ENCODE measurements around the gene PRKN.

The PRKN gene

GRCh38 chr6:162481938-162482337, 245.6 kb downstream of the PRKN start:
- TF ChIP-seq POLR2A (IDR thresholded peaks at IDR 0.05; ENCODE audit: low read depth, low read length): no peak
- DNase-seq (ENCODE audit: insufficient read length, low spot score) (no peak), FAIRE-seq (no peak)

- TF ChIP-seq POLR2A (IDR thresholded peaks at IDR 0.05; ENCODE audit: low read depth, low read length): no peak
- FAIRE-seq (no peak), DNase-seq (ENCODE audit: insufficient read length, low spot score) (no peak)
These were observed 246.2 kb downstream of the PRKN start for GRCh38 chr6:162481320-162481719.

GRCh38 chr6:162478192-162478671, 249.3 kb downstream of the PRKN start:
- TF ChIP-seq POLR2A (IDR thresholded peaks at IDR 0.05; ENCODE audit: low read depth, low read length): no peak
- FAIRE-seq: no peak
- no peak for DNase-seq (ENCODE audit: insufficient read length, low spot score)

GRCh38 chr6:162474722-162475121, 252.8 kb downstream of the PRKN start:
- no peak for DNase-seq (ENCODE audit: insufficient read length, low spot score)
- TF ChIP-seq POLR2A (IDR thresholded peaks at IDR 0.05; ENCODE audit: low read depth, low read length): no peak
- FAIRE-seq: no peak

- FAIRE-seq: no peak
- no peak for TF ChIP-seq POLR2A (IDR thresholded peaks at IDR 0.05; ENCODE audit: low read depth, low read length)
- no peak for DNase-seq (ENCODE audit: insufficient read length, low spot score)
These were observed 255.7 kb downstream of the PRKN start for GRCh38 chr6:162471842-162472241.

GRCh38 chr6:162468326-162468725, 259.2 kb downstream of the PRKN start:
- no peak for TF ChIP-seq POLR2A (IDR thresholded peaks at IDR 0.05; ENCODE audit: low read depth, low read length)
- no peak for FAIRE-seq
- no peak for DNase-seq (ENCODE audit: insufficient read length, low spot score)

GRCh38 chr6:162467679-162468078, 259.9 kb downstream of the PRKN start:
- TF ChIP-seq POLR2A (IDR thresholded peaks at IDR 0.05; ENCODE audit: low read depth, low read length): no peak
- no peak for FAIRE-seq

GRCh38 chr6:162463576-162463975, 264.0 kb downstream of the PRKN start:
- FAIRE-seq (no peak), DNase-seq (ENCODE audit: insufficient read length, low spot score) (no peak)
- TF ChIP-seq POLR2A (IDR thresholded peaks at IDR 0.05; ENCODE audit: low read depth, low read length): no peak

More at GRCh38 chr6:162467679-162468078, 259.9 kb downstream of the PRKN start:
- DNase-seq (ENCODE audit: insufficient read length, low spot score): no peak

- FAIRE-seq (no peak), DNase-seq (ENCODE audit: insufficient read length, low spot score) (no peak)
- TF ChIP-seq POLR2A (IDR thresholded peaks at IDR 0.05; ENCODE audit: low read depth, low read length): no peak
These were observed 267.6 kb downstream of the PRKN start for GRCh38 chr6:162459985-162460384.

GRCh38 chr6:162450358-162450757, 277.2 kb downstream of the PRKN start:
- FAIRE-seq: no peak
- no peak for DNase-seq (ENCODE audit: insufficient read length, low spot score)
- no peak for TF ChIP-seq POLR2A (IDR thresholded peaks at IDR 0.05; ENCODE audit: low read depth, low read length)

GRCh38 chr6:162448294-162448693, 279.3 kb downstream of the PRKN start:
- no peak for TF ChIP-seq POLR2A (IDR thresholded peaks at IDR 0.05; ENCODE audit: low read depth, low read length)
- DNase-seq (ENCODE audit: insufficient read length, low spot score): no peak
- FAIRE-seq: no peak

GRCh38 chr6:162443101-162443500, 284.5 kb downstream of the PRKN start:
- DNase-seq (ENCODE audit: insufficient read length, low spot score) (no peak), FAIRE-seq (no peak)
- TF ChIP-seq POLR2A (IDR thresholded peaks at IDR 0.05; ENCODE audit: low read depth, low read length): no peak

GRCh38 chr6:162442687-162443086, 284.9 kb downstream of the PRKN start:
- FAIRE-seq (no peak), DNase-seq (ENCODE audit: insufficient read length, low spot score) (no peak)

GRCh38 chr6:162441991-162442390, 285.6 kb downstream of the PRKN start:
- DNase-seq (ENCODE audit: insufficient read length, low spot score): no peak
- no peak for FAIRE-seq
- TF ChIP-seq POLR2A (IDR thresholded peaks at IDR 0.05; ENCODE audit: low read depth, low read length): no peak

More at GRCh38 chr6:162442687-162443086, 284.9 kb downstream of the PRKN start:
- no peak for TF ChIP-seq POLR2A (IDR thresholded peaks at IDR 0.05; ENCODE audit: low read depth, low read length)

GRCh38 chr6:162438980-162439379, 288.6 kb downstream of the PRKN start:
- DNase-seq (ENCODE audit: insufficient read length, low spot score) (no peak), FAIRE-seq (no peak)
- TF ChIP-seq POLR2A (IDR thresholded peaks at IDR 0.05; ENCODE audit: low read depth, low read length): no peak

- no peak for TF ChIP-seq POLR2A (IDR thresholded peaks at IDR 0.05; ENCODE audit: low read depth, low read length)
- no peak for DNase-seq (ENCODE audit: insufficient read length, low spot score)
- FAIRE-seq: no peak
These were observed 292.5 kb downstream of the PRKN start for GRCh38 chr6:162435071-162435470.
